ENCODE results near the gene GPR160.

GPR160 gene

GRCh38 chr3:170058127-170058526 lies 20.3 kb downstream of the GPR160 start:
- TF ChIP-seq, protein P1, sequence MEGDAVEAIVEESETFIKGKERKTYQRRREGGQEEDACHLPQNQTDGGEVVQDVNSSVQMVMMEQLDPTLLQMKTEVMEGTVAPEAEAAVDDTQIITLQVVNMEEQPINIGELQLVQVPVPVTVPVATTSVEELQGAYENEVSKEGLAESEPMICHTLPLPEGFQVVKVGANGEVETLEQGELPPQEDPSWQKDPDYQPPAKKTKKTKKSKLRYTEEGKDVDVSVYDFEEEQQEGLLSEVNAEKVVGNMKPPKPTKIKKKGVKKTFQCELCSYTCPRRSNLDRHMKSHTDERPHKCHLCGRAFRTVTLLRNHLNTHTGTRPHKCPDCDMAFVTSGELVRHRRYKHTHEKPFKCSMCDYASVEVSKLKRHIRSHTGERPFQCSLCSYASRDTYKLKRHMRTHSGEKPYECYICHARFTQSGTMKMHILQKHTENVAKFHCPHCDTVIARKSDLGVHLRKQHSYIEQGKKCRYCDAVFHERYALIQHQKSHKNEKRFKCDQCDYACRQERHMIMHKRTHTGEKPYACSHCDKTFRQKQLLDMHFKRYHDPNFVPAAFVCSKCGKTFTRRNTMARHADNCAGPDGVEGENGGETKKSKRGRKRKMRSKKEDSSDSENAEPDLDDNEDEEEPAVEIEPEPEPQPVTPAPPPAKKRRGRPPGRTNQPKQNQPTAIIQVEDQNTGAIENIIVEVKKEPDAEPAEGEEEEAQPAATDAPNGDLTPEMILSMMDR (IDR thresholded peaks at IDR 0.05; ENCODE audit: low read depth, low read length): no peak
- H3K4me3 ChIP-seq (replicated peaks in 1 of 2; ENCODE audit: low read depth in 2 of 2, low read length in 2 of 2): no peak overlapping the region
- DNase-seq (ENCODE audit: low read depth in 2 of 2): no peak

DNA sequence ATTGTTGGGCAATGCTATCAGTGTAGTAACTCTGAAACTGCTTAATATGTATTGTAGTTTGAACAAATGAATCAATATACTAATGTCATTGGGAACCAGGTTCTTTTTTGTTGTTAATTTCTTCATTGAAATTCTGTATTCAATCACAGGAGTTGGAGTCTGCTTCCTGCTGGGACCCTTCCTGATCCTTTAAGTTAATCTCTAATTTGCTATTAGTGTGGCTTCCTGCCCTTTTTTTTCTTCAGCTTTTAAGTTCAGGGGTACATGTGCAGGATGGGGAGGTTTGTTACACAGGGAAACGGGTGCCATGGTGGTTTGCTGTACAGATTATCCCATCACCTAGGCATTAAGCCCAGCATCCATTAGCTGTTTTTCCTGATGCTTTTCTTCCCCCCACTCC lies 21.7 kb downstream of the GPR160 start:
- DNase-seq (ENCODE audit: low read depth in 2 of 2): no peak
- TF ChIP-seq, protein P1 (IDR thresholded peaks at IDR 0.05; ENCODE audit: low read depth, low read length): no peak
- H3K4me3 ChIP-seq (replicated peaks in 1 of 2; ENCODE audit: low read depth in 2 of 2, low read length in 2 of 2): no peak overlapping the region

- TF ChIP-seq, protein P1 (IDR thresholded peaks at IDR 0.05; ENCODE audit: low read depth, low read length): no peak
- DNase-seq (ENCODE audit: low read depth in 2 of 2): no peak
- no peak overlapping the region for H3K4me3 ChIP-seq (replicated peaks in 1 of 2; ENCODE audit: low read depth in 2 of 2, low read length in 2 of 2)
Observed at GRCh38 chr3:170062068-170062467, 24.3 kb downstream of the GPR160 start.

DNA sequence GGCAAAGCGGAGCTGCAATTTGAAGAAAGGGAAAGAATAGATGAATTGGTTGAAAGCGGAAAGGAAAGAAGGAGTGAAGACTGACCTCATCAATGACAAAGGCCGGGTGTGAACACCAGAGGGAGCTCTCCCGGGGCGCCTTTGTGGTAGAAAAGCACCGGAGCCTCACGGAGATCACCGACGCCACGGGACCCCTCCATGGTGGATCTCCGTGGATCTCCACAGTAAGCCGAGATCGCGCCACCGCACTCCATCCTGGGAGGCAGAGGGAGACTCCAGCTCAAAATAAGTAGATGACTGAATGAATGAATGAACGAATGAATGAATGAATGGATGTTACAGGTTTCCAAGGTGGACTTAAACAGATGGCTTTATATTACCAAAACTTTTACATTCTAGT lies 25.0 kb downstream of the GPR160 start:
- DNase-seq (ENCODE audit: low read depth in 2 of 2): no peak
- no peak overlapping the region for H3K4me3 ChIP-seq (replicated peaks in 1 of 2; ENCODE audit: low read depth in 2 of 2, low read length in 2 of 2)
- TF ChIP-seq, protein P1 (IDR thresholded peaks at IDR 0.05; ENCODE audit: low read depth, low read length): no peak

DNA sequence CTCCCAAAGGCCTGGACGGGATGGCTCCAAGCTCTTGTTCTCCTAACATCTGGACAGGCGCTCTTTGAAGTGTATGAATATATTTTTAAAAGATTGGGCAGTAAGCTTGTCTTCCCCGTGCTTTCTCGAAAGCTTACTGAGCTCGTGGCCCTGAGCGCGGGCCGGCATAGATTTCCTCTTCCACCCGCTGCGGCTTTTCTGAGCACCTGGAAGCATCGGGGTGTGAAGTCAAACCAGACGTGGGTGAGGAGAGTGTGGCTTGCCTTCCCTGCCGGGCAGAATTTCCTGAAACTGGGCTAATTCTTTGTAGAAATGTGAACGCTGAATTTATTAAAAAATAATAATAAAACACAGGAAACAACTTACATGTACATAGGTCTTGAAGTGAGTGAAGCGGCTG lies 25.9 kb downstream of the GPR160 start:
- DNase-seq (ENCODE audit: low read depth in 2 of 2): no peak
- no peak overlapping the region for H3K4me3 ChIP-seq (replicated peaks in 1 of 2; ENCODE audit: low read depth in 2 of 2, low read length in 2 of 2)
- TF ChIP-seq, protein P1 (IDR thresholded peaks at IDR 0.05; ENCODE audit: low read depth, low read length): no peak

DNA sequence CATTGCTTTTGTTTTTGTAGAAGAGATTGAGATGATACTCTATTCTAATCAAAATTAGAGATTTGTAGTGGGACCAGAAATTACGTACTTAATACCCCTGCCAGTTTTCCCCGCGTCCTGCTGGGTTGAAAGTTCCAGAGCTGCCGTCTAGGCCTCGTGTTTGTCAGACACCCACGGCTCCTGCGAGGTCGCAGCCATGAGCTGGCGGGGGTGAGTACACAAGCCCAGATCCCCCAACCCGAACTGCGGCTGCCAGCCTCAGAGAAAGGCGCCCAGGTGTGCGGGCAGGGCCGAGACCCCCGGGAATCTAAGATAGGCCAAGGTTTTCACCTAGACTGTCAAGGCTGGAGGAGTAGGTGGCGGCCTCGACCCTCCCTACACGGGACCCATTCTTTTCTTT lies 26.3 kb downstream of the GPR160 start:
- H3K4me3 ChIP-seq (replicated peaks in 1 of 2; ENCODE audit: low read depth in 2 of 2, low read length in 2 of 2): no peak overlapping the region
- TF ChIP-seq, protein P1 (IDR thresholded peaks at IDR 0.05; ENCODE audit: low read depth, low read length): no peak
- DNase-seq (ENCODE audit: low read depth in 2 of 2): no peak

GRCh38 chr3:170075441-170076091 lies 37.8 kb downstream of the GPR160 start:
- DNase-seq (ENCODE audit: low read depth in 2 of 2): no peak
- no peak overlapping the region for H3K4me3 ChIP-seq (replicated peaks in 1 of 2; ENCODE audit: low read depth in 2 of 2, low read length in 2 of 2)
- TF ChIP-seq, protein P1 (IDR thresholded peaks at IDR 0.05; ENCODE audit: low read depth, low read length): no peak

Data from cardiac fibroblast (primary cell).